GM18951 (cell line): ENCODE results near the gene INPP4B.

Experiments
- POLR2A ChIP-seq: IDR thresholded peaks from 4 replicates; pipeline ENCODE4 v1.6.1; 2011; ENCODE audit warnings: mild to moderate bottlenecking; ENCODE audit not compliant: insufficient read length, insufficient read depth; ENCODE audit errors: extremely low read depth
- in situ Hi-C: fragments of 300-500 bp; cut with MboI; formaldehyde crosslinking; loops from one replicate; pipeline ENCODE4 v1.12.0; 2022; ENCODE audit warnings: low sequenced_read_pairs, mixed read lengths, inconsistent platforms; ENCODE audit not compliant: unreplicated experiment

Gene INPP4B

GRCh38 chr4:142318280-142318679 lies 527.8 kb downstream of the INPP4B start:
- in situ Hi-C loops = no loop called here
- no peak for TF ChIP-seq POLR2A

GRCh38 chr4:142316913-142317312 lies 529.2 kb downstream of the INPP4B start:
- no peak for TF ChIP-seq POLR2A
- in situ Hi-C loops = no loop called here

GRCh38 chr4:142316025-142316424 lies 530.1 kb downstream of the INPP4B start:
- in situ Hi-C loops = no loop called here
- no peak for TF ChIP-seq POLR2A

- in situ Hi-C loops = no loop called here
- TF ChIP-seq POLR2A = no peak
Observed at GRCh38 chr4:142314686-142315085, 531.4 kb downstream of the INPP4B start.

GRCh38 chr4:142314247-142314646 lies 531.9 kb downstream of the INPP4B start:
- in situ Hi-C loops = no loop called here
- TF ChIP-seq POLR2A = no peak

GRCh38 chr4:142312391-142312790 lies 533.7 kb downstream of the INPP4B start:
- in situ Hi-C loops = no loop called here
- no peak for TF ChIP-seq POLR2A

GRCh38 chr4:142311916-142312315 lies 534.2 kb downstream of the INPP4B start:
- in situ Hi-C loops = no loop called here
- no peak for TF ChIP-seq POLR2A

GRCh38 chr4:142309772-142310171 lies 536.3 kb downstream of the INPP4B start:
- in situ Hi-C loops = no loop called here

GRCh38 chr4:142307857-142308256 lies 538.2 kb downstream of the INPP4B start:
- in situ Hi-C loops = no loop called here
- no peak for TF ChIP-seq POLR2A

More at GRCh38 chr4:142309772-142310171, 536.3 kb downstream of the INPP4B start:
- TF ChIP-seq POLR2A = no peak

GRCh38 chr4:142297313-142297712 lies 548.8 kb downstream of the INPP4B start:
- no peak for TF ChIP-seq POLR2A
- in situ Hi-C loops = no loop called here

GRCh38 chr4:142293536-142293935 lies 552.6 kb downstream of the INPP4B start:
- in situ Hi-C loops = no loop called here
- TF ChIP-seq POLR2A = no peak

GRCh38 chr4:142292231-142292630 lies 553.9 kb downstream of the INPP4B start:
- no peak for TF ChIP-seq POLR2A

GRCh38 chr4:142291299-142292050 lies 554.6 kb downstream of the INPP4B start:
- TF ChIP-seq POLR2A = no peak
- in situ Hi-C loops = no loop called here

More at GRCh38 chr4:142292231-142292630, 553.9 kb downstream of the INPP4B start:
- in situ Hi-C loops = no loop called here

GRCh38 chr4:142287371-142287770 lies 558.7 kb downstream of the INPP4B start:
- no peak for TF ChIP-seq POLR2A
- in situ Hi-C loops = no loop called here
